SU-DHL-6 (cell line): ENCODE data around the gene WDR43.

Experiments used
- H2AFZ ChIP-seq: fragments of 200-600 bp; sonication (generic); 2 replicates; pipeline ENCODE4 v1.6.1; 2014; ENCODE audit warnings: low read depth, mild to moderate bottlenecking, moderate library complexity, mixed read lengths, antibody characterized with exemption, low read length; ENCODE audit not compliant: severe bottlenecking
- H3F3A ChIP-seq: fragments of 200-600 bp; shearing (Covaris generic); 2 replicates; pipeline ENCODE4 v1.6.0; 2016; ENCODE audit warnings: antibody characterized with exemption, mild to moderate bottlenecking; ENCODE audit not compliant: insufficient read depth
- H3K27ac ChIP-seq: fragments of 200-600 bp; sonication (generic); 2 replicates; pipeline ENCODE4 v1.5.1; 2016; ENCODE audit warnings: low read depth, mild to moderate bottlenecking, low read length, moderate library complexity, mixed read lengths
- H3K27me3 ChIP-seq: fragments of 200-600 bp; sonication (generic), shearing (Covaris generic); 2 replicates; pipeline ENCODE4 v1.6.0; 2014; ENCODE audit warnings: mild to moderate bottlenecking, low read length
- H3K36me3 ChIP-seq: fragments of 200-600 bp; sonication (generic); 2 replicates; pipeline ENCODE4 v1.6.1; 2014; ENCODE audit warnings: mild to moderate bottlenecking, low read length, mixed read lengths
- H3K4me2 ChIP-seq: fragments of 300-600, 200-600 bp; shearing (Covaris generic), sonication (generic); 2 replicates; pipeline ENCODE4 v1.6.0; 2014; ENCODE audit warnings: low read length, low read depth, mild to moderate bottlenecking; ENCODE audit not compliant: poor library complexity, severe bottlenecking
- H3K4me3 ChIP-seq: fragments of 200-600 bp; sonication (generic); 2 replicates; pipeline ENCODE4 v1.5.1; 2014; ENCODE audit warnings: antibody characterized with exemption, low read length, mild to moderate bottlenecking, mixed read lengths; ENCODE audit not compliant: insufficient read depth, poor library complexity, severe bottlenecking
- H3K79me2 ChIP-seq: fragments of 200-600 bp; sonication (generic); 2 replicates; pipeline ENCODE4 v1.6.1; 2014; ENCODE audit warnings: mild to moderate bottlenecking, low read length, moderate library complexity; ENCODE audit not compliant: insufficient read depth
- H3K9ac ChIP-seq: fragments of 200-600 bp; sonication (generic); 2 replicates; pipeline ENCODE4 v1.7.0; 2014; ENCODE audit warnings: mild to moderate bottlenecking, low read length
- H3K9me2 ChIP-seq: fragments of 200-600 bp; sonication (generic); replicated peaks from 2 replicates; pipeline ENCODE4 v1.6.1; 2014; ENCODE audit warnings: low read length; ENCODE audit not compliant: insufficient read depth
- H3K9me3 ChIP-seq: fragments of 200-600 bp; sonication (generic); 2 replicates; pipeline ENCODE4 v1.6.1; 2014; ENCODE audit warnings: low read length, mixed read lengths; ENCODE audit not compliant: insufficient read depth
- H4K20me1 ChIP-seq: fragments of 200-600 bp; sonication (generic); 2 replicates; pipeline ENCODE4 v1.6.1; 2014; ENCODE audit warnings: low read depth, mild to moderate bottlenecking, antibody characterized with exemption, low read length, moderate library complexity, mixed read lengths
- EZH2phosphoT487 ChIP-seq: fragments of 200-600 bp; sonication (generic), shearing (Covaris generic); conservative IDR thresholded peaks from 2 replicates; pipeline ENCODE4 v1.6.1; 2018; ENCODE audit warnings: mild to moderate bottlenecking, antibody characterized with exemption, low read length, moderate library complexity, mixed read lengths
- TF ChIP-seq, protein P1 (sequence below): fragments of 200-600 bp; sonication (generic); IDR thresholded peaks from one replicate; pipeline ENCODE4 v1.5.1; 2017; ENCODE audit warnings: antibody characterized with exemption, mild to moderate bottlenecking, low read length, moderate library complexity; ENCODE audit not compliant: insufficient read depth, poor library complexity, severe bottlenecking

The WDR43 gene

DNA sequence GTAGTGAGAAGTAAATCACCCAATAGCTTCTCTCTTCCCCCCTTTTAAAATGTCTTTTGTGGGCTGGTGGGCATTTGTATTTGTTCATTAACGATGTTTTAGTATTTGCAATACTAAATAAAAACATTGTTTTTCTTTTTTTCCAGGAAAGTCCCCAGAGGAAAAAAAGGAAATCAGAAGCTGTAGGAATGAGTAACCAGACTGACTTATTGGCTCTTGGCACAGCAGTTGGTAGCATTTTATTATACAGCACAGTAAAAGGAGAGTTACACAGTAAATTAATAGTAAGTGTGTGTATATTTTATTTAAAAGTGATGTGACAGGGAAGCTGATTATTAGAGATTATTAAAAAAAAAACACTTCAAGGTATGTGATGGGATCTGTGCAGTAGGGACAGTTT is 7.4 kb downstream of the WDR43 start:
- H3K9ac ChIP-seq, result no peak overlapping the region
- H3K79me2 ChIP-seq, result peaks cover 100% of the 10 kb centered on the region
- H2AFZ ChIP-seq, result no peak overlapping the region
- peaks cover 87% of the 10 kb centered on the region for H4K20me1 ChIP-seq
- H3K36me3 ChIP-seq, result peaks cover 38% of the 10 kb centered on the region
- H3K4me3 ChIP-seq, result no peak overlapping the region
- H3K27me3 ChIP-seq, result no peaks in the 10 kb centered on the region
- H3K27ac ChIP-seq, result no peak overlapping the region
- no peaks in the 10 kb centered on the region for H3K9me3 ChIP-seq
- H3K9me2 ChIP-seq, result no peaks in the 10 kb centered on the region
- peaks cover 8% of the 10 kb centered on the region; the same call in 1 of the 2 replicates for H3F3A ChIP-seq
- H3K4me2 ChIP-seq, result no peak overlapping the region
- TF ChIP-seq EZH2phosphoT487, result no peak

DNA sequence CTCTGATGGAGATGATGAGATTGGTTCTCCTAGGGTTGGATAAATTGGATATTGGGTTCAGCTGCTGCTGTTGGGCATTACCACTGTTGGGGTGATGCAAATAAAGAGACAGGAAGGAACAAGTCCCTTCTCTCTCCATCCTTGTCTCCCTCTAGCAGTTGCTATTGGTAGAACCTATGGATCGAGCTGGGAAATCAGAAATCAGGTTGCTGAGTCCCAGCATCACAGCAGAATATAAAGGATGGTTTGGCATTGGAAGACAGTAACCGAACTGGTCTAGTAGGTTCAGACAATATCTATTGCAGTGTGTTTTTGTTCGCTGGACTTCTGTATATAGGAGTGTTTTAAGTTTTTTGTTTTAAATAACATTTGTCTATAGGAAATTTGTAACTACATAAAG is 8.1 kb downstream of the WDR43 start:
- no peak overlapping the region for H3K4me2 ChIP-seq
- H3K36me3 ChIP-seq, result peaks cover 40% of the 10 kb centered on the region
- no peaks in the 10 kb centered on the region for H3K27me3 ChIP-seq
- no peaks in the 10 kb centered on the region for H3K9me2 ChIP-seq
- H3K9ac ChIP-seq, result no peak overlapping the region
- H3K4me3 ChIP-seq, result no peak overlapping the region
- no peaks in the 10 kb centered on the region for H3K9me3 ChIP-seq
- peaks cover 100% of the 10 kb centered on the region for H3K79me2 ChIP-seq
- H2AFZ ChIP-seq, result no peak overlapping the region
- H4K20me1 ChIP-seq, result peaks cover 83% of the 10 kb centered on the region
- peaks cover 8% of the 10 kb centered on the region; the same call in 1 of the 2 replicates for H3F3A ChIP-seq
- TF ChIP-seq, protein P1, sequence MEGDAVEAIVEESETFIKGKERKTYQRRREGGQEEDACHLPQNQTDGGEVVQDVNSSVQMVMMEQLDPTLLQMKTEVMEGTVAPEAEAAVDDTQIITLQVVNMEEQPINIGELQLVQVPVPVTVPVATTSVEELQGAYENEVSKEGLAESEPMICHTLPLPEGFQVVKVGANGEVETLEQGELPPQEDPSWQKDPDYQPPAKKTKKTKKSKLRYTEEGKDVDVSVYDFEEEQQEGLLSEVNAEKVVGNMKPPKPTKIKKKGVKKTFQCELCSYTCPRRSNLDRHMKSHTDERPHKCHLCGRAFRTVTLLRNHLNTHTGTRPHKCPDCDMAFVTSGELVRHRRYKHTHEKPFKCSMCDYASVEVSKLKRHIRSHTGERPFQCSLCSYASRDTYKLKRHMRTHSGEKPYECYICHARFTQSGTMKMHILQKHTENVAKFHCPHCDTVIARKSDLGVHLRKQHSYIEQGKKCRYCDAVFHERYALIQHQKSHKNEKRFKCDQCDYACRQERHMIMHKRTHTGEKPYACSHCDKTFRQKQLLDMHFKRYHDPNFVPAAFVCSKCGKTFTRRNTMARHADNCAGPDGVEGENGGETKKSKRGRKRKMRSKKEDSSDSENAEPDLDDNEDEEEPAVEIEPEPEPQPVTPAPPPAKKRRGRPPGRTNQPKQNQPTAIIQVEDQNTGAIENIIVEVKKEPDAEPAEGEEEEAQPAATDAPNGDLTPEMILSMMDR, result no peak
- TF ChIP-seq EZH2phosphoT487, result no peak
- no peak overlapping the region for H3K27ac ChIP-seq

DNA sequence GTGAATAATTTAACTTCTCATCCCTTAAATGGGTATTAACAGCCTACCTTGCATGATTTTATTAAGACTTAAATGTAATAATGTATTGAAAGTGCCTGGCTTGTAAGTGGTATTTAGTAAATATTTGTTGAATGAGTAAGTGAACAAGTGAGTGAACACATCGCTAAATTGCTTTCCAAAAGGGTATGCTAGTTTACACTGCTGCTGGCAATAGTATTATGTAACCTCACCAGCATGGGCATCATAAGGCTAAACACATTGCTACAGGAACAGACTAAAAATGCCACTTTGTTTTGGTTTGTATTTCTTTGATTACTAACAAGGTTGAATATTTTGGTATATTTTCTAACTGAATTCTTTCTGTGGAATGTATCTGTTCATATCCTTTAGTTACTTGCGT is 9.8 kb downstream of the WDR43 start:
- no peaks in the 10 kb centered on the region for H3K9me2 ChIP-seq
- no peaks in the 10 kb centered on the region for H3K9me3 ChIP-seq
- H3K9ac ChIP-seq, result no peak overlapping the region
- no peak overlapping the region for H2AFZ ChIP-seq
- TF ChIP-seq, protein P1, result no peak
- no peak for TF ChIP-seq EZH2phosphoT487
- no peaks in the 10 kb centered on the region for H3K27me3 ChIP-seq
- H3K79me2 ChIP-seq, result peaks cover 98% of the 10 kb centered on the region
- no peak overlapping the region for H3K4me2 ChIP-seq
- H3K4me3 ChIP-seq, result no peak overlapping the region
- peaks cover 72% of the 10 kb centered on the region for H4K20me1 ChIP-seq
- H3K27ac ChIP-seq, result no peak overlapping the region
- peaks cover 5% of the 10 kb centered on the region; the same call in 1 of the 2 replicates for H3F3A ChIP-seq
- peaks cover 47% of the 10 kb centered on the region for H3K36me3 ChIP-seq

DNA sequence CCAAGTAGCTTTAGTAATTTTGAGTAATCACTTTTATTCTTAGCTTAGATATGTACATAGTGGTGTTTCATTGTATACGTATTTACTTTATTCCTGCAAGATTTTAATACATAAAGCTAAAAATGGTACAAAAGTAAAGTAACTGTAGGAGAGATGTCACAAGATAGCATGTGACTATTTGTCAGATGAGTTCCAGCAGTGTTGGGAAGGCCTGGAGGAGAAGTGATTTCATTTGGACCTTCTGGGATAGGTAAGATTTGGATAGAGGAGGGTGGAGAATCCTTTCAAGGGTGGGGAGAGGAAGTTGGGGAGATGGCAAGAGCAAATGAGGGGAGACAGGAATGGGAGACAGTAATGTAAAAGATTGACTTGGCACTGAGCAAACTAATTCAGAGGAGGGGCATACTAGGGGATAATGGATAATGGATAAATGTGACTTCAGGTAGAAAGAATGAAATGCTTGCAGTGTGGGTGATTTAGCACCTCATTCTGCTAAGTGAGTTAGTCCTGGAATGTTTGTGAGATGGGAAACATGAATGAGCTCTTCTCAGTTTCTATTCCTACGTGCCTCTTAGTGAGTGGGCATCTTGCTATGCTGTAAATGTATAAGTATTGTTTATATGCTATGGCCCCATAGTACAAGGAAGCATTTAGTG is 10.5 kb downstream of the WDR43 start:
- H3K27me3 ChIP-seq, result no peaks in the 10 kb centered on the region
- no peak overlapping the region for H2AFZ ChIP-seq
- H3K9ac ChIP-seq, result no peak overlapping the region
- no peaks in the 10 kb centered on the region for H3K9me3 ChIP-seq
- peaks cover 72% of the 10 kb centered on the region for H4K20me1 ChIP-seq
- TF ChIP-seq, protein P1, result no peak
- no peak for TF ChIP-seq EZH2phosphoT487
- H3K36me3 ChIP-seq, result peaks cover 52% of the 10 kb centered on the region
- no peak overlapping the region for H3K4me2 ChIP-seq
- peaks cover 98% of the 10 kb centered on the region for H3K79me2 ChIP-seq
- H3K4me3 ChIP-seq, result no peak overlapping the region
- H3F3A ChIP-seq, result peaks cover 6% of the 10 kb centered on the region; the same call in 1 of the 2 replicates
- no peaks in the 10 kb centered on the region for H3K9me2 ChIP-seq
- H3K27ac ChIP-seq, result no peak overlapping the region
